Stimulated activated effector memory CD8-positive, alpha-beta T cell treated with anti-CD3 and anti-CD28 coated beads, Interleukin-12 subunit alpha, Interleukin-12 subunit beta, amount 100 ng/mL, for 72 hours (primary cell): Measurements from ENCODE around the gene NPNT.

Experiments used
- ATAC-seq: fragments of 150-1000 bp; cut with Tn5 transposase; 2 replicates; pipeline ENCODE4 v1.10.0; 2021
- DNase-seq, 2 donors: peaks; one replicate each; pipeline ENCODE4 v3.0.0; 2021 to 2022; ENCODE audit warnings: low spot score in 2 of 2
- H3K27ac Mint-ChIP-seq: one replicate; pipeline ENCODE4 v1.8.0; 2022; ENCODE audit warnings: mild to moderate bottlenecking, mixed read lengths
- H3K36me3 Mint-ChIP-seq: one replicate; pipeline ENCODE4 v1.8.0; 2022; ENCODE audit warnings: mild to moderate bottlenecking, mixed read lengths
- H3K4me1 Mint-ChIP-seq: one replicate; pipeline ENCODE4 v1.8.0; 2022; ENCODE audit warnings: mixed read lengths
- H3K4me3 Mint-ChIP-seq: one replicate; pipeline ENCODE4 v1.8.0; 2022; ENCODE audit warnings: mild to moderate bottlenecking, mixed read lengths
- H3K9me3 Mint-ChIP-seq: one replicate; pipeline ENCODE4 v1.8.0; 2022; ENCODE audit warnings: mixed read lengths

NPNT gene

DNA sequence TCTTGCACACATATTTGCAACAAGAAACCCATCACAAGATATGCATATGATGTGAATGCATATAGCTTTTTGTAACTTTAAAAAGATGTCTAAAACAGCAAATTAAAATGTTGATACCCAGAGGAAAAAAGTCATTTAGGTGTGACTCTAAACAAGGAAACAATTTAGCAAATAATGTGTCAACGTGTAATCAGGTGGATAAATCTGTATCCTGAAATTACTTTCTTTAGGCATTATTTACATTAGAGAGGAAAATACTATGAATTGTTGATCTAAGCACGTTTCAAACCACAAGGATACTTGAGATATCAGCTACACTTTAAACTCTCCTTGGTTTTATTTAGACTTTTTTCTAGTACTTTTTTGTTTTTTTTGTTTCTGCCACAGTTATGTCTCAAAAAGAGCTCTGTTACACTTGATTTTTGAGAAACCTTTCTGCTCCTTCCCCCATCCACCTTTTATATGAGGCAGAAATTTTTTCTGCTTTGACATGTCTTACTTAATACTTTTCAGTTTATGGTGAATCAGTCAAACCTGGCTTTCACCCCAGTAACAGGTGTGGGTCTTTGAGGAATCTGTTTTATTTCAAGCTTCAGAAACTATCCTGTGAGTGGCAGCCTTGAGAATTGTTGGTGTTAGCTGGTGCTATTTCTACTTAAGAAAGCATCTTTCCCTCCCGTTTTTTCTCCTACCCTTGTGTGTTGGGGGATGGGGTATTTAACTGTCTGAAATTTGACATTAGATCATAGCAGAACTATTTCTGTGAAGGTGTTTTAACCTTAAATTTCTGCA lies 1.9 kb downstream of the NPNT start:
- Mint-ChIP-seq H3K9me3 (no peaks in the 10 kb centered on the region), H3K27ac (no peak overlapping the region), H3K4me3 (no peak overlapping the region), H3K4me1 (no peaks in the 10 kb centered on the region), H3K36me3 (no peaks in the 10 kb centered on the region)
- DNase-seq (no peak), ATAC-seq (no peak)

DNA sequence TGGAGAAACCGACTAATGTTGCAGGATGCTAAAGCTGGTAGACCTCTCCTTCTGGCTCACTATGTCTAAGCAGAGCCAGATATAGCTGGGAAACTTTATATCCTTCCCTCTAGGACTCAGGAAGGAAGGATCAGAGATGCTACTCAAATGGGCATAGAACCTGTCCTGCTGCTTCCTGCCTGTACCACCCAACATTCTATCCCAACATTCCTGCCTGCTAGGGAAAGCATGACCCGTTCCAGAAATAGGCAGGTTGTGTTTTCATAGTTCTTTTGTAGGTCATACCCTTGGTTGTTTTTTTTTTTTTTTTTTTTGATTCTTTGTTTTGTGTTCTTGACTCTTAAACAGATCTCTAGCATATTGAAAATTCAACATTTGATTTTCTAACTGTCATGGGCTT lies 5.3 kb downstream of the NPNT start:
- Mint-ChIP-seq H3K4me1 (no peaks in the 10 kb centered on the region), H3K4me3 (no peak overlapping the region), H3K27ac (no peak overlapping the region), H3K9me3 (no peaks in the 10 kb centered on the region), H3K36me3 (no peaks in the 10 kb centered on the region)
- no peak for ATAC-seq
- no peak for DNase-seq

DNA sequence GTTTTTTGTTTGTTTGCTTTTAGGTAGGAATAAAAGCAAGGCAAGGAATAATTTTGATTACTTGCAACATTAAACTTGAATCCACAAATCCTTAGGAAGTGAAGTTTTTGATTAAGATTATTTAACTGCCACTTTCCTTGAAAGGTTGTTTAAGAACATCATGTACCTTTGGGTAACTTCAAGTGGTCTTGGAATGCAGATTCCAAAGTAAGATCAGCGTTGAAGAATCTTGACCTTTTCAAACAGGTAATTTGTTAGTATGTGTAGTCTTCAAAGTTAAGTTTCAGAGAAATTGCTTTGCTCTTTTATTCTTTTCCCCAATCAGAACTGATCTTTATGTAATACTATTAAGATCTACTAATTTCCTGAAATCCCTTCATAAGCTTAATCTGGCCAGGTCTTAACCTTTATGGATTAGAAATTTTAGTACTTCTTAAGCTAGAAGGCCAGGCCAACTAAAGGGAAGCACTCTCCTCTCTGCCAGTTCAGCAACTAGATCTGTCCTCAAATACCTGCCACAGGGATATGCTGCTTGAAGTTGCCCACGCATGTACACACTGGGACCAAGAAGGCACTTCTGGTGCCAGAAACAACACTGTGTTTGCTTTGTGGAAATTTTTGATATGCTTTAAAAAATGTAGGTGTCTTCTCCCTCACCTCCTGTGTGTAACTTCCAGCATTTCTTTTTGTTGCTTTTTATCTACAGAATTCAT lies 7.4 kb downstream of the NPNT start:
- no peaks in the 10 kb centered on the region for H3K9me3 Mint-ChIP-seq
- H3K4me1 Mint-ChIP-seq: no peaks in the 10 kb centered on the region
- ATAC-seq: no peak
- no peak for DNase-seq
- H3K27ac Mint-ChIP-seq: no peak overlapping the region
- no peaks in the 10 kb centered on the region for H3K36me3 Mint-ChIP-seq
- no peak overlapping the region for H3K4me3 Mint-ChIP-seq

GRCh38 chr4:105909787-105910281 lies 14.6 kb downstream of the NPNT start:
- Mint-ChIP-seq H3K36me3 (no peaks in the 10 kb centered on the region), H3K4me1 (no peaks in the 10 kb centered on the region), H3K4me3 (no peak overlapping the region), H3K27ac (no peak overlapping the region), H3K9me3 (no peaks in the 10 kb centered on the region)
- no peak for ATAC-seq
- DNase-seq: no peak

DNA sequence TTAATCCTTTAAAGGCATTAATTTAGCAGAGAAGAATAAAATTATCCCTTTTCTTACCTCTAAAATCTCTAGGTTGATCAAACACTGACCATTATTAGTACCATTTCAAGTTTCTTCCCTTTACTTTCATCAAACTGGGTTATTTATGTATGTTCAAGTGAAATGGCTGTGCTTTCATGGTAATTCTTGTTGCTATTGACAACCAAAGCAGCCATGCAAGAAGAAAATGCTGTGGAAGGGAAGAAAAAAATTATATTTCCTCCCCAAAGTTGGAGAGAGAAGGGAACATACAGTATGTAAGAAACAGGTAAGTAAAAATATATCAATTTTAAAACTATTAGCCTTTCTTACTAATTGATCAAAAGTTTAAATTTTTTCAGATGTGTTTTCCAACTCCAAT lies 16.2 kb downstream of the NPNT start:
- no peak for ATAC-seq
- Mint-ChIP-seq H3K27ac (no peak overlapping the region), H3K36me3 (no peaks in the 10 kb centered on the region), H3K4me1 (no peaks in the 10 kb centered on the region), H3K9me3 (no peaks in the 10 kb centered on the region), H3K4me3 (no peak overlapping the region)
- no peak for DNase-seq

DNA sequence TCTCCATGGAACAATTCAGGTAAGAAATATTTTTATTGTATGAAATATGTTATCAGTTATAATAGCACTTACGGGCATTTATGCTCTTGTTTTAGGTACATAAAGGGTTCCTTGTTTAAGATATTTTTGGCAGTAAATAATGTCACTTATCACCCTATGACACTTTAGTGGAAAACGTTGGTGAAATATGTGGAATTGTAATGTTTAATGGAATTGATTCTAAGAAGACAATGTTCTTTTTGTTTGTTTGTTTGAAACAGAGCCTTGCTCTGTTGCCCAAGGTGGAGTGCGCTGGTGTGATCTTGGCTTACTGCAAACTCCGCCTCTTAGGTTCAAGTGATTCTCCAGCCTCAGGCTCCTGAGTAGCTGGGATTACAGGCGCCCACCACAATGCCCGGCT lies 17.4 kb downstream of the NPNT start:
- no peak overlapping the region for H3K27ac Mint-ChIP-seq
- DNase-seq: no peak
- no peaks in the 10 kb centered on the region for H3K4me1 Mint-ChIP-seq
- H3K4me3 Mint-ChIP-seq: no peak overlapping the region
- H3K36me3 Mint-ChIP-seq: no peaks in the 10 kb centered on the region
- ATAC-seq: no peak
- no peaks in the 10 kb centered on the region for H3K9me3 Mint-ChIP-seq

- Mint-ChIP-seq H3K4me1 (no peaks in the 10 kb centered on the region), H3K27ac (no peak overlapping the region), H3K36me3 (no peaks in the 10 kb centered on the region), H3K9me3 (no peaks in the 10 kb centered on the region), H3K4me3 (no peak overlapping the region)
- DNase-seq: no peak
- no peak for ATAC-seq
Measured at GRCh38 chr4:105917171-105917685, 22.0 kb downstream of the NPNT start.

- no peaks in the 10 kb centered on the region for H3K4me1 Mint-ChIP-seq
- no peaks in the 10 kb centered on the region for H3K36me3 Mint-ChIP-seq
- H3K9me3 Mint-ChIP-seq: no peaks in the 10 kb centered on the region
- DNase-seq (no peak), ATAC-seq (no peak)
- no peak overlapping the region for H3K4me3 Mint-ChIP-seq
- H3K27ac Mint-ChIP-seq: no peak overlapping the region
Measured at GRCh38 chr4:105921301-105921700, 26.0 kb downstream of the NPNT start.

DNA sequence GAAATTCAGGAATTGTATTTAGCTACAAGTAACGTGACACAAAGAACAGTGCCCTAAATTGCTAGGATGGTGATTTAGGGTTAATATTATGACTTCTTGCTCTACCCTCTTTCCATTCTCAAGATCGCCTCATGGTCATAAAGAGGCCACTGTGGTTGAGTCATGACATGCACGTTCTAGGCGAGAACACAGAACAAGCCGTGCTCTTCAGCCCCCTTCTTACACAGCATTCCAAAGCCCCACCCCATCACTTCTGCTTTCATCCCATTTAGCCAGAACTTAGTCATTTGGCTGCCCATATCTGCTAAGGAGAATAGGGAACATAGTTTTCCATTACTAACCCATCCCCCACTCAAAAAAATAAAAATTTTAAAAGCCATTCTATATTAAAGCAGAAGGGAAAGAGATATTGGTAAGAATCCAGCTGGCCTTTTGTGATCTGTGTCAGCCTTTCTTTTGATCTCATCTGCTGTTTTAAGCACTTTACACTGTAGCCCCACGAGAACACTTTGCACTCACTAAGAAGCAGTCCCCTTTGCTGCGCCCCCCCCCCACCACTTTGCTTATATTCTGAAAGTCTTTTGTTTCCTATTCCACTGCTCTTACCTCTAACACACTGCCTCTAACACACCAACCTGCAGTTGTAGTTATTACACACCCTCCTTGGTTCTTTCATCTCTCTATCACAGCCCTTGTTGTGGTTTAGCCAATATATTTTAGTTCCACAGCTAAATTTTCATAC lies 28.4 kb downstream of the NPNT start:
- no peak overlapping the region for H3K4me3 Mint-ChIP-seq
- no peak for ATAC-seq
- no peak for DNase-seq
- H3K4me1 Mint-ChIP-seq: no peaks in the 10 kb centered on the region
- H3K9me3 Mint-ChIP-seq: no peaks in the 10 kb centered on the region
- H3K27ac Mint-ChIP-seq: no peak overlapping the region
- H3K36me3 Mint-ChIP-seq: no peaks in the 10 kb centered on the region

DNA sequence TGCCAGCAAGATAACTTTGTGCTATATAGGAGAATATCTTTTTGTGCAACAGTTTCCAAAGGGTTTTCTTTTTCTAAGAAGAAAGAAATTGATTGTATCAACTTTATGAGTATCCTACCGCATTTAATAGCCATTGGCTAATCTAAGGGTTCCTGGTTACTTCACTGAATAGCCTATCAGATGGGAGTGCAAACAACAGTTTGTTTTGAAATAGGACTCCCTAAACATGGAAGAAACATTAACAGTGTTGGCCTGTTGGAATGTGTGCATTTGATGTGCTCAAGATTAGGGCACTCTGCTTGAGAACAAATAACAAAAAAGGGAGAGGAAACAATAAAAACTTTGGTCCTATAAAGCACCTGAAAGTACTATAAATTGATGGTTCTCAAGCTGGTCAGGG lies 29.1 kb downstream of the NPNT start:
- no peak for DNase-seq
- no peak for ATAC-seq
- Mint-ChIP-seq H3K36me3 (no peaks in the 10 kb centered on the region), H3K27ac (no peak overlapping the region), H3K9me3 (no peaks in the 10 kb centered on the region), H3K4me1 (no peaks in the 10 kb centered on the region), H3K4me3 (no peak overlapping the region)

- no peaks in the 10 kb centered on the region for H3K9me3 Mint-ChIP-seq
- H3K4me1 Mint-ChIP-seq: no peaks in the 10 kb centered on the region
- no peak for ATAC-seq
- no peak overlapping the region for H3K27ac Mint-ChIP-seq
- H3K4me3 Mint-ChIP-seq: no peak overlapping the region
- H3K36me3 Mint-ChIP-seq: no peaks in the 10 kb centered on the region
- no peak for DNase-seq
Measured at GRCh38 chr4:105930698-105931097, 35.4 kb downstream of the NPNT start.

- no peak overlapping the region for H3K4me3 Mint-ChIP-seq
- ATAC-seq (no peak), DNase-seq (no peak)
- H3K27ac Mint-ChIP-seq: no peak overlapping the region
- no peaks in the 10 kb centered on the region for H3K9me3 Mint-ChIP-seq
- H3K36me3 Mint-ChIP-seq: no peaks in the 10 kb centered on the region
- no peaks in the 10 kb centered on the region for H3K4me1 Mint-ChIP-seq
Measured at GRCh38 chr4:105933083-105933482, 37.8 kb downstream of the NPNT start.

DNA sequence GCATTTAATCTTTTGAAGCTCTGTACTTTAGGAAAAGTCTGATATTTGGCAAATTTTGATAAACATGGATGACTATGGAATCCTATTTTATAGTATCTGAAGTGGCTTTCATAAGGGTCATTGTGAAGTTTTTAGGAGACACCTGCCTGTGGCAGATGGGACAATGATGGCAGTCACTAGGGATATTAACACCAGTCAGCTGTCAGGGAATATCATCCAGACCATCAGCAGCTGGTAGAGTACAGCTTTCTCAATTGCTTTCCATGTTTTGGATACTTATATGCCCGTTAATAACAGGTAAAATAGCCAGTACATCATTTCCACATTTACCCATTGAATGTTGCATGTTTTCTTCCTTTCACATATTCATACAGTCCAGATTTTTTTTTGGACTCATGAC lies 39.1 kb downstream of the NPNT start:
- no peak overlapping the region for H3K27ac Mint-ChIP-seq
- DNase-seq (no peak), ATAC-seq (no peak)
- H3K9me3 Mint-ChIP-seq: no peaks in the 10 kb centered on the region
- no peak overlapping the region for H3K4me3 Mint-ChIP-seq
- H3K36me3 Mint-ChIP-seq: no peaks in the 10 kb centered on the region
- H3K4me1 Mint-ChIP-seq: no peaks in the 10 kb centered on the region

DNA sequence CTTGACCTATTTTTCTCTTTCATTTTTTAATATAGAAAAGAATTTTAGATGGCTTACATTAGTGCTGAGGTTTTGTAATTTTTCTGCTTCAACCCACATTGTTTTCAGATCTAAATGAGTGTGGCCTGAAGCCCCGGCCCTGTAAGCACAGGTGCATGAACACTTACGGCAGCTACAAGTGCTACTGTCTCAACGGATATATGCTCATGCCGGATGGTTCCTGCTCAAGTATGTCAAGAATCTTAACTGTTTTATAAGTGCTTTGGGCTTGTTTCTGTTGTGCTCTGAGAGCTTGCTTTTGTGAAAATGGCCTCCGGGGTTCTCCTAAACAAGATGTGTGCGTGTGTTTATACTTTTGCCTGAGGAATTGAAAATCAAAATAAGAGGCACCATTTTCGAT lies 41.6 kb downstream of the NPNT start:
- no peak overlapping the region for H3K4me3 Mint-ChIP-seq
- no peaks in the 10 kb centered on the region for H3K4me1 Mint-ChIP-seq
- no peak for DNase-seq
- no peaks in the 10 kb centered on the region for H3K9me3 Mint-ChIP-seq
- no peaks in the 10 kb centered on the region for H3K36me3 Mint-ChIP-seq
- ATAC-seq: no peak
- no peak overlapping the region for H3K27ac Mint-ChIP-seq

- DNase-seq (no peak), ATAC-seq (no peak)
- H3K36me3 Mint-ChIP-seq: no peaks in the 10 kb centered on the region
Measured at GRCh38 chr4:105937759-105938158, 42.5 kb downstream of the NPNT start.

More at GRCh38 chr4:105937759-105938158, 42.5 kb downstream of the NPNT start:
- Mint-ChIP-seq H3K9me3 (no peaks in the 10 kb centered on the region), H3K27ac (no peak overlapping the region), H3K4me3 (no peak overlapping the region), H3K4me1 (no peaks in the 10 kb centered on the region)
